NB4 (cell line): ENCODE measurements around the gene OR4S1.
"Not testable (repeated sequence)": the region's sequence is repeated elsewhere in the genome, so short reads cannot be mapped to it uniquely, and the experiment has no call there.

ENCODE experiments used
- DNase-seq: peaks from one replicate; pipeline ENCODE4 v3.0.0; 2010; ENCODE audit warnings: low read depth
- H3K4me3 ChIP-seq: one replicate; pipeline ENCODE4 v1.5.1; 2011; ENCODE audit warnings: mild to moderate bottlenecking, low read depth, low read length, moderate library complexity
- CTCF ChIP-seq: IDR thresholded peaks from one replicate; pipeline ENCODE4 v1.5.1; 2012; ENCODE audit warnings: low read depth, low read length
- MAX ChIP-seq: IDR thresholded peaks from 2 replicates; pipeline ENCODE4 v1.6.1; 2011; ENCODE audit warnings: low read depth, low read length
- MYC ChIP-seq: IDR thresholded peaks from 2 replicates; pipeline ENCODE4 v1.6.1; 2011; ENCODE audit warnings: low read depth, low read length
- POLR2A ChIP-seq: IDR thresholded peaks from 2 replicates; pipeline ENCODE4 v1.6.1; 2011; ENCODE audit warnings: mild to moderate bottlenecking; ENCODE audit not compliant: insufficient read length; ENCODE audit errors: extremely low read depth

The OR4S1 gene

GRCh38 chr11:48341466-48341865 lies 35.4 kb downstream of the OR4S1 start:
- no peak overlapping the region for H3K4me3 ChIP-seq
- DNase-seq: no peak
- TF ChIP-seq CTCF (no peak), POLR2A (no peak), MYC (no peak), MAX (no peak)

- H3K4me3 ChIP-seq, DNase-seq: not testable (repeated sequence)
Observed at GRCh38 chr11:48342505-48342904, 36.5 kb downstream of the OR4S1 start.

- DNase-seq, H3K4me3 ChIP-seq: not testable (repeated sequence)
Observed at GRCh38 chr11:48346286-48346685, 40.3 kb downstream of the OR4S1 start.

- no peak overlapping the region for H3K4me3 ChIP-seq
- no peak for DNase-seq
- TF ChIP-seq POLR2A (no peak), CTCF (no peak)
Observed at GRCh38 chr11:48354013-48354412, 48.0 kb downstream of the OR4S1 start.

- H3K4me3 ChIP-seq: no peak overlapping the region
- no peak for DNase-seq
- no peak for TF ChIP-seq POLR2A
- no peak for TF ChIP-seq MAX
- TF ChIP-seq CTCF: no peak
- TF ChIP-seq MYC: no peak
Observed at GRCh38 chr11:48354677-48355076, 48.7 kb downstream of the OR4S1 start.
